ENCODE results near the gene FRYL.

FRYL gene

GRCh38 chr4:48642421-48643374, 137.4 kb downstream of the FRYL start:
- TF ChIP-seq, protein P1, sequence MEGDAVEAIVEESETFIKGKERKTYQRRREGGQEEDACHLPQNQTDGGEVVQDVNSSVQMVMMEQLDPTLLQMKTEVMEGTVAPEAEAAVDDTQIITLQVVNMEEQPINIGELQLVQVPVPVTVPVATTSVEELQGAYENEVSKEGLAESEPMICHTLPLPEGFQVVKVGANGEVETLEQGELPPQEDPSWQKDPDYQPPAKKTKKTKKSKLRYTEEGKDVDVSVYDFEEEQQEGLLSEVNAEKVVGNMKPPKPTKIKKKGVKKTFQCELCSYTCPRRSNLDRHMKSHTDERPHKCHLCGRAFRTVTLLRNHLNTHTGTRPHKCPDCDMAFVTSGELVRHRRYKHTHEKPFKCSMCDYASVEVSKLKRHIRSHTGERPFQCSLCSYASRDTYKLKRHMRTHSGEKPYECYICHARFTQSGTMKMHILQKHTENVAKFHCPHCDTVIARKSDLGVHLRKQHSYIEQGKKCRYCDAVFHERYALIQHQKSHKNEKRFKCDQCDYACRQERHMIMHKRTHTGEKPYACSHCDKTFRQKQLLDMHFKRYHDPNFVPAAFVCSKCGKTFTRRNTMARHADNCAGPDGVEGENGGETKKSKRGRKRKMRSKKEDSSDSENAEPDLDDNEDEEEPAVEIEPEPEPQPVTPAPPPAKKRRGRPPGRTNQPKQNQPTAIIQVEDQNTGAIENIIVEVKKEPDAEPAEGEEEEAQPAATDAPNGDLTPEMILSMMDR (IDR thresholded peaks at IDR 0.05): no peak

DNA sequence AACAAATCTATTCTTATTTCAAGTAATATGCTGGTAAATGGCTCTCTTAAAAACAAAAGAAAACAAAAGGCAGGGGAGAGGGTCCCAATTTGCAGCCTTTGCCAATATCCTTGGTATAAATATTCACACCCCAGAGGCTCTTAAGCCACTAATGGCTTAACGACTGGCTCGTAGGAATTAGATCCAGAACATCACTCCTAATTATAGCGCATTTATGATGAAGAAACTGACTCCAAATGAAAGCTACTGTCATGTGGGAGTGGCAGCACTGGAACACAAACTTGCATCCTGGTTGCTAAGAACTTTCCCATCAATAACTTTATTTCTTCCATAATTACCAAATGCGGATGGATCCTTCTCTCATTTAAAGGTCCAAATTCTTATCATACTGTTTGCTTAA, 138.7 kb downstream of the FRYL start:
- TF ChIP-seq, protein P1 (IDR thresholded peaks at IDR 0.05): no peak

DNA sequence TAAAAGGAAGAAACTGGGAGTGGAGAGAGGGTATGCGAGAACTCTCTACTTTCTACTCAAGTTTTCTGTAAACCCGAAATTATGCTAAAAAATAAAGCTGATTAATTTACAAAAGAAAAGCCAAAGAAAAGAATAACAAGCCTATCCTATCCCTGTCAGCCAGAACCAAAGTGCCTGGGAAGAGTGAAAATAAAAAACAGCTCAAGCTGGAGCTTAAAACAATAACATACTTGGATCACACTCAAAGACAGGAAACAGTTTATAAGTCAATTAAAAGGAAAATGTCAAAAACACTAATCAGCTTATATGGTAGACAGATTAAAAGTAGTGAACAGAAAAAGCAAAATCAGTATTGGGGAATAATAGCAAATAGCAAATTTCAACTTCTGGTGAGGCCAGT, 139.4 kb downstream of the FRYL start:
- TF ChIP-seq, protein P1 (IDR thresholded peaks at IDR 0.05): no peak

DNA sequence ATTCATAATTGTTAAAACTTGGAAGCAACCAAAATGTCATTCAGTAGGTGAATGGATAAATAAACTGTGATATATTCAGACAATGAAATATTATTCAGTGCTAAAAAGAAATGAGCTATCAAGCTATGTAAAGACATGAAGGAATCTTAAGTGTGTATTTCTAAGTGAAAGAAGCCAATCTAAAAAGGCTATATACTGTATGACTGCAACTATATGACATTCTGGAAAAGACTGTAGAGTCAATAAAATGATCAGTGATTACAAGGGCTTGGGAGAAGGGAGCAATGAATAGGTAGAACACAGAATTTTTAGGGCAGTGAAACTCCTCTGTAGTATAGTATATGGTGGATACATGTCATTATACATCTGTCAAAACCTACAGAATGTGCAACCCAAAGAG, 139.9 kb downstream of the FRYL start:
- TF ChIP-seq, protein P1 (IDR thresholded peaks at IDR 0.05): no peak

DNA sequence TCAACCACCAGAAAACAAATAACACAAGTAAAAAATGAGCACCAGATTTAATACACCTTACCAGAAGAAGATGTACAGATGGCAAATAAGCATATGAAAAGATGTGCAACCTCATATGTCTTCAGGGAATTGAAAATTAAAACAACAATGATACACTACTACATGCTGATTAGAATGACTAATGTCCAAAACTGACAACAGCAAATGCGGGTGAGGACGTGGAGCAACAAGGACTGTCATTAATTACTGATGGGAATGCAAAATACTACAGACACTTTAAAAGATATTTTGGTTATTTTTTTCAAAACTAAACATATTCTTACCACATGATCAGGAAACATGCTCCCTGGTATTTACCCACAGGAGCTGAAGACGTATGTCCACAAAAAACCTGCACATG, 140.3 kb downstream of the FRYL start:
- TF ChIP-seq, protein P1 (IDR thresholded peaks at IDR 0.05): no peak

GRCh38 chr4:48636911-48637310, 143.2 kb downstream of the FRYL start:
- TF ChIP-seq, protein P1 (IDR thresholded peaks at IDR 0.05): no peak

DNA sequence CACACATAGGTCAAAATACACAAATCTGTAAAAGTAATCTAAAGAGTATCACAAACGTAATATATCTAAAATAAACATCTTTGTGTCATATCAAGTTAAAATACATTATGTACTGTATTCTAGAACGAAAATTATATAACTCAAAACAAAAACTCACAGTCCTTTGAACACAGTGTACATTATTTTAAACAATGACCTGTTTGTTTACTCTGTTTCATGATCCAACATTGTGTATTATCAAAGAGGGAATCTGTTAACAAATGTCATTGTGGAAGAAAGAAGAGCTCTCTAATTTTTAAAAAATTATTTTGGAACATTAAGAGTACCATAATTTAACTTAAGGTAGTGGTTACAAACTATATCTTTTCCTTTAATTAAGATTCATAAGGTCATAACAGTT, 144.1 kb downstream of the FRYL start:
- TF ChIP-seq, protein P1 (IDR thresholded peaks at IDR 0.05): no peak

All from LNCAP (cell line).